Hepatocyte (in vitro differentiated cells): ENCODE results near the gene CHST10. TPM values are rescaled to one million over a fixed set of nuclear protein-coding genes. Genes with fewer than 3 reads are reported as not detected.
A peak's percentile ranks its signal among the peaks of the same experiment; 100 is the strongest.

Source experiments
- DNase-seq: peaks from one replicate; pipeline ENCODE4 v3.0.0-alpha.2; 2016; ENCODE audit warnings: low spot score
- H2AFZ ChIP-seq: fragments of 200-600 bp; sonication (generic); 2 replicates; pipeline ENCODE4 v1.6.0; 2016; ENCODE audit warnings: antibody characterized with exemption, mild to moderate bottlenecking
- H3K27ac ChIP-seq: fragments of 200-600 bp; sonication (generic); 2 replicates; pipeline ENCODE4 v1.5.1; 2016; ENCODE audit warnings: mild to moderate bottlenecking
- H3K27me3 ChIP-seq: fragments of 200-600 bp; sonication (generic); 2 replicates; pipeline ENCODE4 v1.6.1; 2016
- H3K36me3 ChIP-seq: fragments of 200-600 bp; sonication (generic); replicated peaks from 2 replicates; pipeline ENCODE4 v1.5.1; 2016; ENCODE audit warnings: low read depth; ENCODE audit not compliant: insufficient read depth
- H3K4me1 ChIP-seq: fragments of 200-600 bp; sonication (generic); 2 replicates; pipeline ENCODE4 v1.5.1; 2016; ENCODE audit warnings: mild to moderate bottlenecking, moderate library complexity; ENCODE audit not compliant: insufficient read depth
- H3K4me2 ChIP-seq: fragments of 200-600 bp; sonication (generic); 2 replicates; pipeline ENCODE4 v1.6.0; 2016
- H3K4me3 ChIP-seq: fragments of 200-600 bp; sonication (generic); 2 replicates; pipeline ENCODE4 v1.5.1; 2016; ENCODE audit warnings: mild to moderate bottlenecking
- H3K79me2 ChIP-seq: fragments of 200-600 bp; sonication (generic); 2 replicates; pipeline ENCODE4 v1.6.0; 2017; ENCODE audit warnings: mild to moderate bottlenecking
- H3K9me2 ChIP-seq: fragments of 200-600 bp; sonication (generic); replicated peaks from 2 replicates; pipeline ENCODE4 v1.6.0; 2017; ENCODE audit warnings: mild to moderate bottlenecking; ENCODE audit not compliant: insufficient read depth
- H3K9me3 ChIP-seq: fragments of 200-600 bp; sonication (generic); 2 replicates; pipeline ENCODE4 v1.5.1; 2016; ENCODE audit warnings: low read depth, mild to moderate bottlenecking
- H4K20me1 ChIP-seq: fragments of 200-600 bp; sonication (generic); 2 replicates; pipeline ENCODE4 v1.6.0; 2016; ENCODE audit warnings: mild to moderate bottlenecking; ENCODE audit not compliant: insufficient read depth, poor library complexity, severe bottlenecking
- EZH2 ChIP-seq: fragments of 200-600 bp; sonication (generic); IDR thresholded peaks from 2 replicates; pipeline ENCODE4 v1.6.1; 2016; ENCODE audit warnings: antibody characterized with exemption, mild to moderate bottlenecking, borderline replicate concordance
- EZH2phosphoT487 ChIP-seq: fragments of 200-600 bp; sonication (generic); IDR thresholded peaks from one replicate; pipeline ENCODE4 v1.6.1; 2018; ENCODE audit warnings: antibody characterized with exemption, mild to moderate bottlenecking, low read depth, moderate library complexity; ENCODE audit not compliant: unreplicated experiment, severe bottlenecking
- WGBS: methylation state at CpG from one replicate; pipeline ENCODE4 v1.1.6; 2016; ENCODE audit warnings: low lambda C conversion rate; ENCODE audit errors: missing lambda C conversion rate; 5-methylcytosine and 5-hydroxymethylcytosine counted together
- polyA plus RNA-seq: library from polyadenylated mRNA; unstranded; fragments of >200 nt; fragmentation: Nextera tagmentation; extraction: Ambion mirVana; gene quantifications from 2 replicates; pipeline ENCODE4 v1.2.1, GENCODE V29; 2016
- total RNA-seq: library from RNA; depleted of rRNA; stranded (reverse); fragments of >200 nt; gene quantifications from 2 replicates; pipeline ENCODE4 v1.2.3, GENCODE V29; 2014
- TF ChIP-seq, protein P1 (sequence below): fragments of 200-600 bp; sonication (generic); IDR thresholded peaks from 2 replicates; pipeline ENCODE4 v1.5.1; 2016; ENCODE audit warnings: antibody characterized with exemption, mild to moderate bottlenecking; ENCODE audit not compliant: poor library complexity

CHST10 gene
- total and polyA plus RNA-seq, 2 experiments from 2014 or later = 8.0 to 15.3 TPM

GRCh38 chr2:100418406-100418962 is 1.0 kb upstream of the CHST10 start:
- Histone ChIP-seq H3K9me2 (no peaks in the 10 kb centered on the region), H3K27ac (peak overlapping the region; percentile 92), H3K9me3 (no peaks in the 10 kb centered on the region), H4K20me1 (no peaks in the 10 kb centered on the region), H3K27me3 (no peaks in the 10 kb centered on the region), H2AFZ (peak overlapping the region; percentile 98), H3K4me2 (peak overlapping the region; percentile 90), H3K36me3 (no peaks in the 10 kb centered on the region), H3K4me1 (peaks cover 4% of the 10 kb centered on the region), H3K79me2 (peaks cover 12% of the 10 kb centered on the region), H3K4me3 (no peak overlapping the region)
- no peak for TF ChIP-seq EZH2
- TF ChIP-seq, protein P1, sequence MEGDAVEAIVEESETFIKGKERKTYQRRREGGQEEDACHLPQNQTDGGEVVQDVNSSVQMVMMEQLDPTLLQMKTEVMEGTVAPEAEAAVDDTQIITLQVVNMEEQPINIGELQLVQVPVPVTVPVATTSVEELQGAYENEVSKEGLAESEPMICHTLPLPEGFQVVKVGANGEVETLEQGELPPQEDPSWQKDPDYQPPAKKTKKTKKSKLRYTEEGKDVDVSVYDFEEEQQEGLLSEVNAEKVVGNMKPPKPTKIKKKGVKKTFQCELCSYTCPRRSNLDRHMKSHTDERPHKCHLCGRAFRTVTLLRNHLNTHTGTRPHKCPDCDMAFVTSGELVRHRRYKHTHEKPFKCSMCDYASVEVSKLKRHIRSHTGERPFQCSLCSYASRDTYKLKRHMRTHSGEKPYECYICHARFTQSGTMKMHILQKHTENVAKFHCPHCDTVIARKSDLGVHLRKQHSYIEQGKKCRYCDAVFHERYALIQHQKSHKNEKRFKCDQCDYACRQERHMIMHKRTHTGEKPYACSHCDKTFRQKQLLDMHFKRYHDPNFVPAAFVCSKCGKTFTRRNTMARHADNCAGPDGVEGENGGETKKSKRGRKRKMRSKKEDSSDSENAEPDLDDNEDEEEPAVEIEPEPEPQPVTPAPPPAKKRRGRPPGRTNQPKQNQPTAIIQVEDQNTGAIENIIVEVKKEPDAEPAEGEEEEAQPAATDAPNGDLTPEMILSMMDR = no peak
- no peak for TF ChIP-seq EZH2phosphoT487
- DNase-seq = peak; percentile 32
- 76% methylated on average over 12 of the region's 12 CpGs for WGBS

- Histone ChIP-seq H3K9me2 (no peaks in the 10 kb centered on the region), H3K9me3 (no peaks in the 10 kb centered on the region), H3K36me3 (no peaks in the 10 kb centered on the region), H3K4me2 (peak overlapping the region; percentile 90), H3K4me1 (peaks cover 4% of the 10 kb centered on the region), H3K27me3 (no peaks in the 10 kb centered on the region), H3K79me2 (peaks cover 12% of the 10 kb centered on the region), H3K27ac (peak overlapping the region; percentile 92), H3K4me3 (peak overlapping the region; percentile 96), H4K20me1 (no peaks in the 10 kb centered on the region), H2AFZ (peak overlapping the region; percentile 98)
- no peak for DNase-seq
- TF ChIP-seq EZH2phosphoT487 (no peak), EZH2 (no peak)
- TF ChIP-seq, protein P1 = no peak
- 5% methylated on average over 19 of the region's 19 CpGs for WGBS
Measured at GRCh38 chr2:100417711-100418124, 250 bp upstream of the CHST10 start.

GRCh38 chr2:100416397-100416934 is 1.0 kb downstream of the CHST10 start:
- H3K27me3 ChIP-seq = no peaks in the 10 kb centered on the region
- H2AFZ ChIP-seq = peak overlapping the region; percentile 98
- no peaks in the 10 kb centered on the region for H3K9me3 ChIP-seq
- peaks cover 12% of the 10 kb centered on the region for H3K79me2 ChIP-seq
- H3K4me3 ChIP-seq = peak overlapping the region; percentile 96
- DNase-seq = no peak
- H3K36me3 ChIP-seq = no peaks in the 10 kb centered on the region
- TF ChIP-seq EZH2phosphoT487 (no peak), EZH2 (no peak)
- TF ChIP-seq, protein P1 = no peak
- H3K9me2 ChIP-seq = no peaks in the 10 kb centered on the region
- H3K4me1 ChIP-seq = peaks cover 4% of the 10 kb centered on the region
- no peaks in the 10 kb centered on the region for H4K20me1 ChIP-seq
- peak overlapping the region; percentile 92 for H3K27ac ChIP-seq
- WGBS = 5% methylated on average over 5 of the region's 5 CpGs
- H3K4me2 ChIP-seq = peak overlapping the region; percentile 90
